GM18505 (cell line): Measurements from ENCODE around the gene MED25.

Experiments
- ATAC-seq: cut with Tn5 transposase; IDR thresholded peaks from one replicate; pipeline ENCODE4 v1.9.1; 2021; ENCODE audit not compliant: unreplicated experiment
- POLR2A ChIP-seq: IDR thresholded peaks from 4 replicates; pipeline ENCODE4 v1.6.1; 2011; ENCODE audit warnings: borderline replicate concordance; ENCODE audit not compliant: insufficient read depth, insufficient read length; ENCODE audit errors: extremely low read depth

The MED25 gene

GRCh38 chr19:49883094-49883493, 65.0 kb downstream of the MED25 start:
- TF ChIP-seq POLR2A: no peak

GRCh38 chr19:49884109-49884508, 66.0 kb downstream of the MED25 start:
- no peak for TF ChIP-seq POLR2A
- ATAC-seq: no peak

More at GRCh38 chr19:49883094-49883493, 65.0 kb downstream of the MED25 start:
- ATAC-seq: no peak

- TF ChIP-seq POLR2A: no peak
- no peak for ATAC-seq
Measured at GRCh38 chr19:49884760-49885159, 66.7 kb downstream of the MED25 start.
